Gastrocnemius medialis (tissue), 4 donors: Measurements from ENCODE around the gene MRFAP1.

Experiments used
- POLR2A ChIP-seq, 2 donors: fragments of 450-650 bp; IDR thresholded peaks; one replicate each; pipeline ENCODE4 v1.6.1; 2017; ENCODE audit warnings: antibody characterized with exemption in 2 of 2, mild to moderate bottlenecking in 2 of 2, moderate library complexity in 2 of 2
- TF ChIP-seq, protein P1 (sequence below), 5 experiments: fragments of 450-650 bp in 3 of 5; fragments of 200-600 bp in 2 of 5; sonication (generic) in 2 of 5; IDR thresholded peaks in 4 of 5; conservative IDR thresholded peaks in 1 of 5; 1 replicate in 4 of 5; 2 replicates in 1 of 5; pipeline ENCODE4 v1.5.1; 2016 to 2019; ENCODE audit warnings: antibody characterized with exemption in 5 of 5, mild to moderate bottlenecking in 3 of 5, moderate library complexity in 3 of 5

DNA sequence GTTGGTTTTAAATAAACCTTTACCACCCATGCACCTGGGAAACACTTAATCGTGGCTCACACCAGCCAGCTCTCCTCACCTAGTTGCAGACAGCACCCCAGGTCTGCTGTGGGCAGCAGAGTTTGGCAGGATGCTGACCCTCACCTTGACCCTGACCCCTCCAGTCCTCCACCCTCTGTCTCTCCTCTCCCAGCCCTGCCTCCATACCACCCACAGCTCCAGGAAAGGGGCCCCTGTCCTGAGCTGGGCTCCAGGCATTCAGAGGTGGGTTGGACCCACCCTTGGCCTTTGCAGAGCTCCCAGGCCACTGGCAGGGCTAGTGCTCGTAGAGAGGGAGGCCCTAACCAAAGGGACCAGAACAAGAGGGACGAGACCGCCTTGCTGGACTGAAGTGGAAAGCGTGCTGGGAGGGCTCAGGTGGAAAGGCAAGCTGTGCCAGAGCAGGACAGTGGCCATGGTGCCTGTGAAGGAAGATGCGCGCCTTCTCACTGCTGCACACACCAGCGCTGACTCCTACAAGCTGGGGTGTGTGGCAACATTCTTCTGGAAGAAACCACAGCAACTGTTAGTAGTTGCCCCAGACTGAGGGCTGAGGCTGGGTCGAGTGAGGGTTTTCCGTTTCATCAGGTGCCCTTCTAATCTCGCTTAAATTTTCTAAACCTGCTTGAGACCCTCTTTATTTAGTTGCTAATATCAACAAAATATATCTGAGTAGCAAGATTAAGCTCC is 42.5 kb downstream of the MRFAP1 start:
- no peak for TF ChIP-seq POLR2A (IDR thresholded peaks at IDR 0.05)
- TF ChIP-seq, protein P1, sequence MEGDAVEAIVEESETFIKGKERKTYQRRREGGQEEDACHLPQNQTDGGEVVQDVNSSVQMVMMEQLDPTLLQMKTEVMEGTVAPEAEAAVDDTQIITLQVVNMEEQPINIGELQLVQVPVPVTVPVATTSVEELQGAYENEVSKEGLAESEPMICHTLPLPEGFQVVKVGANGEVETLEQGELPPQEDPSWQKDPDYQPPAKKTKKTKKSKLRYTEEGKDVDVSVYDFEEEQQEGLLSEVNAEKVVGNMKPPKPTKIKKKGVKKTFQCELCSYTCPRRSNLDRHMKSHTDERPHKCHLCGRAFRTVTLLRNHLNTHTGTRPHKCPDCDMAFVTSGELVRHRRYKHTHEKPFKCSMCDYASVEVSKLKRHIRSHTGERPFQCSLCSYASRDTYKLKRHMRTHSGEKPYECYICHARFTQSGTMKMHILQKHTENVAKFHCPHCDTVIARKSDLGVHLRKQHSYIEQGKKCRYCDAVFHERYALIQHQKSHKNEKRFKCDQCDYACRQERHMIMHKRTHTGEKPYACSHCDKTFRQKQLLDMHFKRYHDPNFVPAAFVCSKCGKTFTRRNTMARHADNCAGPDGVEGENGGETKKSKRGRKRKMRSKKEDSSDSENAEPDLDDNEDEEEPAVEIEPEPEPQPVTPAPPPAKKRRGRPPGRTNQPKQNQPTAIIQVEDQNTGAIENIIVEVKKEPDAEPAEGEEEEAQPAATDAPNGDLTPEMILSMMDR (IDR thresholded peaks at IDR 0.05 in 4 of 5, conservative IDR thresholded peaks at IDR 0.05 in 1 of 5) = no peak
